Hepatocyte (in vitro differentiated cells): ENCODE data around the gene TLL2. TPM values are rescaled to one million over a fixed set of nuclear protein-coding genes. Genes with fewer than 3 reads are reported as not detected.

Experiments used
- DNase-seq: peaks from one replicate; pipeline ENCODE4 v3.0.0-alpha.2; 2016; ENCODE audit warnings: low spot score
- H2AFZ ChIP-seq: fragments of 200-600 bp; sonication (generic); 2 replicates; pipeline ENCODE4 v1.6.0; 2016; ENCODE audit warnings: antibody characterized with exemption, mild to moderate bottlenecking
- H3K27ac ChIP-seq: fragments of 200-600 bp; sonication (generic); 2 replicates; pipeline ENCODE4 v1.5.1; 2016; ENCODE audit warnings: mild to moderate bottlenecking
- H3K27me3 ChIP-seq: fragments of 200-600 bp; sonication (generic); 2 replicates; pipeline ENCODE4 v1.6.1; 2016
- H3K36me3 ChIP-seq: fragments of 200-600 bp; sonication (generic); replicated peaks from 2 replicates; pipeline ENCODE4 v1.5.1; 2016; ENCODE audit warnings: low read depth; ENCODE audit not compliant: insufficient read depth
- H3K4me1 ChIP-seq: fragments of 200-600 bp; sonication (generic); 2 replicates; pipeline ENCODE4 v1.5.1; 2016; ENCODE audit warnings: mild to moderate bottlenecking, moderate library complexity; ENCODE audit not compliant: insufficient read depth
- H3K4me2 ChIP-seq: fragments of 200-600 bp; sonication (generic); 2 replicates; pipeline ENCODE4 v1.6.0; 2016
- H3K4me3 ChIP-seq: fragments of 200-600 bp; sonication (generic); 2 replicates; pipeline ENCODE4 v1.5.1; 2016; ENCODE audit warnings: mild to moderate bottlenecking
- H3K79me2 ChIP-seq: fragments of 200-600 bp; sonication (generic); 2 replicates; pipeline ENCODE4 v1.6.0; 2017; ENCODE audit warnings: mild to moderate bottlenecking
- H3K9me2 ChIP-seq: fragments of 200-600 bp; sonication (generic); replicated peaks from 2 replicates; pipeline ENCODE4 v1.6.0; 2017; ENCODE audit warnings: mild to moderate bottlenecking; ENCODE audit not compliant: insufficient read depth
- H3K9me3 ChIP-seq: fragments of 200-600 bp; sonication (generic); 2 replicates; pipeline ENCODE4 v1.5.1; 2016; ENCODE audit warnings: low read depth, mild to moderate bottlenecking
- H4K20me1 ChIP-seq: fragments of 200-600 bp; sonication (generic); 2 replicates; pipeline ENCODE4 v1.6.0; 2016; ENCODE audit warnings: mild to moderate bottlenecking; ENCODE audit not compliant: insufficient read depth, poor library complexity, severe bottlenecking
- EZH2 ChIP-seq: fragments of 200-600 bp; sonication (generic); IDR thresholded peaks from 2 replicates; pipeline ENCODE4 v1.6.1; 2016; ENCODE audit warnings: antibody characterized with exemption, mild to moderate bottlenecking, borderline replicate concordance
- EZH2phosphoT487 ChIP-seq: fragments of 200-600 bp; sonication (generic); IDR thresholded peaks from one replicate; pipeline ENCODE4 v1.6.1; 2018; ENCODE audit warnings: antibody characterized with exemption, mild to moderate bottlenecking, low read depth, moderate library complexity; ENCODE audit not compliant: unreplicated experiment, severe bottlenecking
- whole genome bisulfite sequencing: methylation state at CpG from one replicate; pipeline ENCODE4 v1.1.6; 2016; ENCODE audit warnings: low lambda C conversion rate; ENCODE audit errors: missing lambda C conversion rate; 5-methylcytosine and 5-hydroxymethylcytosine counted together
- polyA plus RNA-seq: library from polyadenylated mRNA; unstranded; fragments of >200 nt; fragmentation: Nextera tagmentation; extraction: Ambion mirVana; gene quantifications from 2 replicates; pipeline ENCODE4 v1.2.1, GENCODE V29; 2016
- total RNA-seq: library from RNA; depleted of rRNA; stranded (reverse); fragments of >200 nt; gene quantifications from 2 replicates; pipeline ENCODE4 v1.2.3, GENCODE V29; 2014
- TF ChIP-seq, protein P1 (sequence below): fragments of 200-600 bp; sonication (generic); IDR thresholded peaks from 2 replicates; pipeline ENCODE4 v1.5.1; 2016; ENCODE audit warnings: antibody characterized with exemption, mild to moderate bottlenecking; ENCODE audit not compliant: poor library complexity

The TLL2 gene
- total and polyA plus RNA-seq, 2 experiments from 2014 or later, result 0.50 to 0.76 TPM

DNA sequence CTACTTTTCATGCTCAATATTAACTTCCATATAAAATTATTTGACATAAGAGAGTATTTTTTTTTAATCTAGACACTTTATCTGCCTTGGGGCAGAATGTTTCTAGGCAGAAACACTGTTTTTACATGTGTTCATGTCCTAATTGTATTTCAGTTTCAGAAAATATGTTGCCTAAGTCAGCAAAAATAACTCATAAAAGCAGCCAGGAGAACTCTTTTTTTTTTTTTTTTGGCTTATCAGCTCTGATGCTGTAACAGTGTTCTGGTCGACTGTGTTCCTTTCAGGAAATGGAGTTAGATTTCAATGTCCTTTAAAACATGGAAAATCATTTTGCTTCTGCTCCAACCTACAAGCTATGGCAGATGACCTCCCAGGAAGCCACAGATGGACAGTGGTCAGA is 91.7 kb downstream of the TLL2 start:
- H4K20me1 ChIP-seq, result no peaks in the 10 kb centered on the region
- WGBS, result 30% methylated on average over 1 of the region's 1 CpG
- H3K4me2 ChIP-seq, result no peak overlapping the region
- H2AFZ ChIP-seq, result no peak overlapping the region
- peaks cover 13% of the 10 kb centered on the region for H3K27me3 ChIP-seq
- peaks cover 9% of the 10 kb centered on the region for H3K4me1 ChIP-seq
- no peaks in the 10 kb centered on the region for H3K9me2 ChIP-seq
- H3K4me3 ChIP-seq, result no peak overlapping the region
- no peaks in the 10 kb centered on the region for H3K36me3 ChIP-seq
- no peaks in the 10 kb centered on the region for H3K9me3 ChIP-seq
- no peak overlapping the region for H3K27ac ChIP-seq
- TF ChIP-seq EZH2 (no peak), EZH2phosphoT487 (no peak)
- TF ChIP-seq, protein P1, sequence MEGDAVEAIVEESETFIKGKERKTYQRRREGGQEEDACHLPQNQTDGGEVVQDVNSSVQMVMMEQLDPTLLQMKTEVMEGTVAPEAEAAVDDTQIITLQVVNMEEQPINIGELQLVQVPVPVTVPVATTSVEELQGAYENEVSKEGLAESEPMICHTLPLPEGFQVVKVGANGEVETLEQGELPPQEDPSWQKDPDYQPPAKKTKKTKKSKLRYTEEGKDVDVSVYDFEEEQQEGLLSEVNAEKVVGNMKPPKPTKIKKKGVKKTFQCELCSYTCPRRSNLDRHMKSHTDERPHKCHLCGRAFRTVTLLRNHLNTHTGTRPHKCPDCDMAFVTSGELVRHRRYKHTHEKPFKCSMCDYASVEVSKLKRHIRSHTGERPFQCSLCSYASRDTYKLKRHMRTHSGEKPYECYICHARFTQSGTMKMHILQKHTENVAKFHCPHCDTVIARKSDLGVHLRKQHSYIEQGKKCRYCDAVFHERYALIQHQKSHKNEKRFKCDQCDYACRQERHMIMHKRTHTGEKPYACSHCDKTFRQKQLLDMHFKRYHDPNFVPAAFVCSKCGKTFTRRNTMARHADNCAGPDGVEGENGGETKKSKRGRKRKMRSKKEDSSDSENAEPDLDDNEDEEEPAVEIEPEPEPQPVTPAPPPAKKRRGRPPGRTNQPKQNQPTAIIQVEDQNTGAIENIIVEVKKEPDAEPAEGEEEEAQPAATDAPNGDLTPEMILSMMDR, result no peak
- no peaks in the 10 kb centered on the region for H3K79me2 ChIP-seq
- no peak for DNase-seq

DNA sequence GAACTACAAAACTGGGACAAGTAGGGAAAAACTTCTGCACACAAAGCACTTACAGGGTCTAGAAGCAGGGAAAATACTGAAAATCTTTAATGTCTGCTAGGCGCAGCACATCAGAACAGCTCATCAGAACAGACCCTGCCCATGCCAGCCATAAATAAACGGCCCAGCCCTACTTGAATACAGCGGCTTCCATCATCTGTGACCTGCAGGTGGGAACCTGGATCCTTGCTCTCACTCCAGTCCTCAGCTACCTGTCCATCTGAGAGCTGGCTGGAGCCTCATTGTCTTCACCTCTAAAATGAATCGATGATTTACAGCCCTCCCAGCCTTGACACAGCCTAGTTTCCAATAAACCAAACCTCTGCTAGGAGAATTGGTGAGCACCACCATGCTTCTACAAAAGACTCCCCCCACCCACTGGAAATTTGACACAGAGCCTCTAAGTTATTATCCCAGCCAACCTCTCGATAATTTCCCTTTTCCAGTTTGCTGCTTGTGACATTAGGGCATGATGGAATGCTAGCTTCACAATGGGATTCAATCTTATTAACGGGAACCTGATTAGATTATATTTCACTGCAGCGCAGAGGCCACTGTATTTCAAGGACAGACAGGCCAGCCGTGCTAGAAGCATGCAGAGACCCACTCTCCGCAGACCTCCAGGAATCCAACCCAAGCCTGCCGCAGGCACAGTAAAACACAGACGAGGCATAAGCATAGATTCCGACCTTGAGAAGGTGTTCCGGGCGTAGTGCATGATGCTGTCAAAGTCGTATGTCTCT is 93.3 kb downstream of the TLL2 start:
- Histone ChIP-seq H4K20me1 (no peaks in the 10 kb centered on the region), H3K4me3 (no peak overlapping the region), H3K79me2 (no peaks in the 10 kb centered on the region), H2AFZ (no peak overlapping the region), H3K9me3 (no peaks in the 10 kb centered on the region), H3K27me3 (no peaks in the 10 kb centered on the region), H3K36me3 (no peaks in the 10 kb centered on the region), H3K27ac (no peak overlapping the region), H3K4me2 (no peak overlapping the region), H3K9me2 (no peaks in the 10 kb centered on the region), H3K4me1 (peaks cover 22% of the 10 kb centered on the region)
- no peak for DNase-seq
- TF ChIP-seq EZH2, result no peak
- TF ChIP-seq, protein P1, result no peak
- no peak for TF ChIP-seq EZH2phosphoT487
- WGBS, result 82% methylated on average over 15 of the region's 15 CpGs

DNA sequence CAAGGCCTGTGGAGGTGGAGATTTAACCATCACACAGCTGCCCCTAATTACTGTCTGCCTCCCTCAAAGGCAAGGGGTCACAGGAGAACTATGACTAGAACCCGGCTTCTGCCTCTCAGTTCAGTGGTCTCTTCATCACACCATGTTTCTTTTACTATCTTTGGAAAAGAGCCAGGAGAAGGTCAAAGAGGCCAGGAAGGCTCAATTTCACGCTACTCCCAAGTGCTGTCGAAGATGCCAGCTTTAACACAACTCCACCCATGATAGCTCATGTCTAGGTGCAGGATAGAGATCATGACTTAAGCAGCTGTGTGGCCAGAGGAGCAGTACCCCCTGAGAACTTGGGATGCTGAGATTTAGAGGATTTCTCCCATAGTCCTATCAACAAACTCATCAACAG is 94.4 kb downstream of the TLL2 start:
- Histone ChIP-seq H3K79me2 (no peaks in the 10 kb centered on the region), H3K27ac (no peak overlapping the region), H3K27me3 (no peaks in the 10 kb centered on the region), H3K9me2 (no peaks in the 10 kb centered on the region), H3K9me3 (no peaks in the 10 kb centered on the region), H3K36me3 (no peaks in the 10 kb centered on the region), H3K4me2 (no peak overlapping the region), H4K20me1 (no peaks in the 10 kb centered on the region), H3K4me3 (no peak overlapping the region), H2AFZ (no peak overlapping the region), H3K4me1 (peaks cover 22% of the 10 kb centered on the region)
- no peak for DNase-seq
- 88% methylated on average over 3 of the region's 3 CpGs for WGBS
- TF ChIP-seq EZH2 (no peak), EZH2phosphoT487 (no peak)
- TF ChIP-seq, protein P1, result no peak
